Neural cell (in vitro differentiated cells): Measurements from ENCODE around the gene C11orf68. TPM values are rescaled to one million over a fixed set of nuclear protein-coding genes. Genes with fewer than 3 reads are reported as not detected.

ENCODE experiments used
- H2AFZ ChIP-seq: fragments of 200-600, 300-800 bp; sonication (generic), shearing (Covaris generic); 2 replicates; pipeline ENCODE4 v1.6.0; 2014; ENCODE audit warnings: low read depth, mild to moderate bottlenecking, antibody characterized with exemption, low read length, moderate library complexity
- H3F3A ChIP-seq: fragments of 200-600 bp; shearing (Covaris generic); 2 replicates; pipeline ENCODE4 v1.6.1; 2016; ENCODE audit warnings: mild to moderate bottlenecking, moderate library complexity, mixed read lengths, antibody characterized with exemption, low read length; ENCODE audit not compliant: insufficient read depth, poor library complexity, severe bottlenecking
- H3K27ac ChIP-seq: fragments of 200-600, 300-800 bp; sonication (generic), shearing (Covaris generic); 2 replicates; pipeline ENCODE4 v1.5.1; 2014; ENCODE audit warnings: mild to moderate bottlenecking, low read length, moderate library complexity
- H3K27me3 ChIP-seq: fragments of 300-800, 200-600 bp; sonication (generic), shearing (Covaris generic); 2 replicates; pipeline ENCODE4 v1.6.0; 2014; ENCODE audit warnings: mild to moderate bottlenecking, low read depth, low read length, moderate library complexity; ENCODE audit not compliant: insufficient read depth
- H3K36me3 ChIP-seq: fragments of 300-800, 200-600 bp; sonication (generic), shearing (Covaris generic); 2 replicates; pipeline ENCODE4 v1.5.1; 2014; ENCODE audit warnings: mild to moderate bottlenecking, antibody characterized with exemption, low read length, moderate library complexity; ENCODE audit not compliant: insufficient read depth
- H3K4me2 ChIP-seq: fragments of 300-800, 200-600 bp; sonication (generic), shearing (Covaris generic); 2 replicates; pipeline ENCODE4 v1.6.0; 2014; ENCODE audit warnings: mild to moderate bottlenecking, low read length
- H3K4me3 ChIP-seq: fragments of 300-800, 200-600 bp; sonication (generic), shearing (Covaris generic); 2 replicates; pipeline ENCODE4 v1.5.1; 2014; ENCODE audit warnings: mild to moderate bottlenecking, low read length, moderate library complexity
- H3K79me2 ChIP-seq: fragments of 200-600 bp; shearing (Covaris generic); replicated peaks from 2 replicates; pipeline ENCODE4 v1.6.0; 2014; ENCODE audit warnings: mild to moderate bottlenecking, low read length, moderate library complexity; ENCODE audit not compliant: insufficient read depth
- H3K9ac ChIP-seq: fragments of 300-800, 200-600 bp; sonication (generic), shearing (Covaris generic); 2 replicates; pipeline ENCODE4 v1.6.1; 2016; ENCODE audit warnings: mild to moderate bottlenecking, low read length, mixed read lengths
- H3K9me2 ChIP-seq: fragments of 200-600 bp; shearing (Covaris generic); 2 replicates; pipeline ENCODE4 v1.6.1; 2016; ENCODE audit warnings: mild to moderate bottlenecking, low read length, mixed read lengths; ENCODE audit not compliant: insufficient read depth
- H3K9me3 ChIP-seq: fragments of 200-600, 300-800 bp; sonication (generic), shearing (Covaris generic); 2 replicates; pipeline ENCODE4 v1.6.1; 2016; ENCODE audit warnings: mild to moderate bottlenecking, mixed run types, low read length, moderate library complexity, mixed read lengths
- H4K20me1 ChIP-seq: fragments of 200-600 bp; shearing (Covaris generic); 2 replicates; pipeline ENCODE4 v1.6.1; 2016; ENCODE audit warnings: mild to moderate bottlenecking, mixed run types; ENCODE audit not compliant: insufficient read depth
- EP300 ChIP-seq: fragments of 450-650 bp; conservative IDR thresholded peaks from 2 replicates; pipeline ENCODE4 v1.6.1; 2014; ENCODE audit warnings: antibody characterized with exemption, mild to moderate bottlenecking, moderate library complexity; ENCODE audit not compliant: poor library complexity, severe bottlenecking
- EZH2 ChIP-seq: fragments of 200-600, 300-800 bp; shearing (Covaris generic), sonication (generic); IDR thresholded peaks from 2 replicates; pipeline ENCODE4 v1.6.1; 2014; ENCODE audit warnings: antibody characterized with exemption, low read length, borderline replicate concordance, mild to moderate bottlenecking; ENCODE audit not compliant: insufficient read depth, poor library complexity, severe bottlenecking
- MXI1 ChIP-seq: fragments of 450-650 bp; conservative IDR thresholded peaks from 2 replicates; pipeline ENCODE4 v1.6.1; 2014; ENCODE audit warnings: antibody characterized with exemption, mild to moderate bottlenecking; ENCODE audit not compliant: poor library complexity, severe bottlenecking
- POLR2AphosphoS5 ChIP-seq: IDR thresholded peaks from 2 replicates; pipeline ENCODE4 v1.6.1; 2012
- RAD21 ChIP-seq: fragments of 450-650 bp; conservative IDR thresholded peaks from 2 replicates; pipeline ENCODE4 v1.6.1; 2014; ENCODE audit warnings: antibody characterized with exemption, mild to moderate bottlenecking, moderate library complexity
- SMC3 ChIP-seq: fragments of 450-650 bp; conservative IDR thresholded peaks from 2 replicates; pipeline ENCODE4 v1.6.1; 2014; ENCODE audit warnings: antibody characterized with exemption, mild to moderate bottlenecking, moderate library complexity; ENCODE audit not compliant: poor library complexity
- TAF1 ChIP-seq: IDR thresholded peaks from 2 replicates; pipeline ENCODE4 v1.6.1; 2012; ENCODE audit warnings: low read depth
- polyA plus RNA-seq: library from polyadenylated mRNA; depleted of rRNA; stranded (reverse); fragments of >200 nt; gene quantifications from 2 replicates; pipeline ENCODE4 v1.2.3, GENCODE V29; 2014
- TF ChIP-seq, protein P1 (sequence below): IDR thresholded peaks from 2 replicates; pipeline ENCODE4 v1.6.1; 2012; ENCODE audit warnings: borderline replicate concordance
- TF ChIP-seq, protein P2 (sequence below): fragments of 450-650 bp; IDR thresholded peaks from 2 replicates; pipeline ENCODE4 v1.5.1; 2014; ENCODE audit warnings: antibody characterized with exemption, mild to moderate bottlenecking, moderate library complexity; ENCODE audit not compliant: poor library complexity, severe bottlenecking

C11orf68 gene
- polyA plus RNA-seq, 1 donor from 2014 or later, result 13.3 TPM

DNA sequence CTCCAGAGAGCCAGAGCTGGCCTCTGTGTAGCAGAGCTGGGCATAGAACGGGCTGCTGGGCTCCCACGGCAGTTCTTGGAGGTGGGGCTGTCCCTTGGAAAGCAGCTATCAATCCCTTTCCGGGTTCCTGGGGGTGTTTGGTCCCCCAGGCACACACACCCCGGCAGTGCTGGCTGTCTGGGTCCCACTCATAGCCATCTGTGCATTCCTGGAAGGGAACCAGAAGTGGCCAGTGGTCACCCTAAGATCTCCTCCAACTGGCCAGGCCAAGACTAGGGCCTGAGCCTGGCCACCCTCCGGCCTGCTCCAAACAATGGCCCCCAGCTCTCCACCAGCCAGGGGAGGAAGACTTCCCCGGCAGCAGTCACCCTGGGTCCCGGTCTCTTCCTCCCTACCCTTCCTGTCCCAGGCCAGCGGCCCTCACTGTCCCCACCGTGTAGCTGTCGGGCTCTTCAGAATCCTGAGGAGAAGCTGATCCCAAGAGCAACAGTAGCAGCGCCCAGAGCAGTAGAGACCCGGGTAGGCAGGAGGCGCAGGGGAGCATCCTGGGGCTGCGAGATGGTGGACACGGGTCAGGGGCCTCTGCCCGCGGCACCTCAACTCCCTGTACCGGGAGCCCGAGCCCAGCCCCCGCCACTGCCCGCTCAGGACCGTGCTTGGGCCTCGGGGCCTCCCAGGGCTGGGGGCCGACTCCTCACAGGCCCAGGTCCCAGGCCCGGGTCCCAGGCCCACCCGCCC is 46.9 kb downstream of the C11orf68 start:
- H3K4me3 ChIP-seq, result no peak overlapping the region
- no peak for TF ChIP-seq TAF1
- no peak for TF ChIP-seq EP300
- no peak for TF ChIP-seq EZH2
- TF ChIP-seq, protein P1, sequence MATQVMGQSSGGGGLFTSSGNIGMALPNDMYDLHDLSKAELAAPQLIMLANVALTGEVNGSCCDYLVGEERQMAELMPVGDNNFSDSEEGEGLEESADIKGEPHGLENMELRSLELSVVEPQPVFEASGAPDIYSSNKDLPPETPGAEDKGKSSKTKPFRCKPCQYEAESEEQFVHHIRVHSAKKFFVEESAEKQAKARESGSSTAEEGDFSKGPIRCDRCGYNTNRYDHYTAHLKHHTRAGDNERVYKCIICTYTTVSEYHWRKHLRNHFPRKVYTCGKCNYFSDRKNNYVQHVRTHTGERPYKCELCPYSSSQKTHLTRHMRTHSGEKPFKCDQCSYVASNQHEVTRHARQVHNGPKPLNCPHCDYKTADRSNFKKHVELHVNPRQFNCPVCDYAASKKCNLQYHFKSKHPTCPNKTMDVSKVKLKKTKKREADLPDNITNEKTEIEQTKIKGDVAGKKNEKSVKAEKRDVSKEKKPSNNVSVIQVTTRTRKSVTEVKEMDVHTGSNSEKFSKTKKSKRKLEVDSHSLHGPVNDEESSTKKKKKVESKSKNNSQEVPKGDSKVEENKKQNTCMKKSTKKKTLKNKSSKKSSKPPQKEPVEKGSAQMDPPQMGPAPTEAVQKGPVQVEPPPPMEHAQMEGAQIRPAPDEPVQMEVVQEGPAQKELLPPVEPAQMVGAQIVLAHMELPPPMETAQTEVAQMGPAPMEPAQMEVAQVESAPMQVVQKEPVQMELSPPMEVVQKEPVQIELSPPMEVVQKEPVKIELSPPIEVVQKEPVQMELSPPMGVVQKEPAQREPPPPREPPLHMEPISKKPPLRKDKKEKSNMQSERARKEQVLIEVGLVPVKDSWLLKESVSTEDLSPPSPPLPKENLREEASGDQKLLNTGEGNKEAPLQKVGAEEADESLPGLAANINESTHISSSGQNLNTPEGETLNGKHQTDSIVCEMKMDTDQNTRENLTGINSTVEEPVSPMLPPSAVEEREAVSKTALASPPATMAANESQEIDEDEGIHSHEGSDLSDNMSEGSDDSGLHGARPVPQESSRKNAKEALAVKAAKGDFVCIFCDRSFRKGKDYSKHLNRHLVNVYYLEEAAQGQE, result no peak
- TF ChIP-seq, protein P2, sequence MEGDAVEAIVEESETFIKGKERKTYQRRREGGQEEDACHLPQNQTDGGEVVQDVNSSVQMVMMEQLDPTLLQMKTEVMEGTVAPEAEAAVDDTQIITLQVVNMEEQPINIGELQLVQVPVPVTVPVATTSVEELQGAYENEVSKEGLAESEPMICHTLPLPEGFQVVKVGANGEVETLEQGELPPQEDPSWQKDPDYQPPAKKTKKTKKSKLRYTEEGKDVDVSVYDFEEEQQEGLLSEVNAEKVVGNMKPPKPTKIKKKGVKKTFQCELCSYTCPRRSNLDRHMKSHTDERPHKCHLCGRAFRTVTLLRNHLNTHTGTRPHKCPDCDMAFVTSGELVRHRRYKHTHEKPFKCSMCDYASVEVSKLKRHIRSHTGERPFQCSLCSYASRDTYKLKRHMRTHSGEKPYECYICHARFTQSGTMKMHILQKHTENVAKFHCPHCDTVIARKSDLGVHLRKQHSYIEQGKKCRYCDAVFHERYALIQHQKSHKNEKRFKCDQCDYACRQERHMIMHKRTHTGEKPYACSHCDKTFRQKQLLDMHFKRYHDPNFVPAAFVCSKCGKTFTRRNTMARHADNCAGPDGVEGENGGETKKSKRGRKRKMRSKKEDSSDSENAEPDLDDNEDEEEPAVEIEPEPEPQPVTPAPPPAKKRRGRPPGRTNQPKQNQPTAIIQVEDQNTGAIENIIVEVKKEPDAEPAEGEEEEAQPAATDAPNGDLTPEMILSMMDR, result no peak
- TF ChIP-seq MXI1, result no peak
- TF ChIP-seq SMC3, result no peak
- no peak for TF ChIP-seq POLR2AphosphoS5
- no peak for TF ChIP-seq RAD21
- H3K79me2 ChIP-seq, result no peaks in the 10 kb centered on the region
- no peak overlapping the region for H2AFZ ChIP-seq
- no peak overlapping the region for H3K9ac ChIP-seq
- no peaks in the 10 kb centered on the region for H4K20me1 ChIP-seq
- no peak overlapping the region for H3K4me2 ChIP-seq
- peaks cover 11% of the 10 kb centered on the region for H3K27me3 ChIP-seq
- H3K27ac ChIP-seq, result no peak overlapping the region
- H3K9me2 ChIP-seq, result no peaks in the 10 kb centered on the region
- no peaks in the 10 kb centered on the region for H3K9me3 ChIP-seq
- no peaks in the 10 kb centered on the region for H3K36me3 ChIP-seq
- no peaks in the 10 kb centered on the region for H3F3A ChIP-seq

DNA sequence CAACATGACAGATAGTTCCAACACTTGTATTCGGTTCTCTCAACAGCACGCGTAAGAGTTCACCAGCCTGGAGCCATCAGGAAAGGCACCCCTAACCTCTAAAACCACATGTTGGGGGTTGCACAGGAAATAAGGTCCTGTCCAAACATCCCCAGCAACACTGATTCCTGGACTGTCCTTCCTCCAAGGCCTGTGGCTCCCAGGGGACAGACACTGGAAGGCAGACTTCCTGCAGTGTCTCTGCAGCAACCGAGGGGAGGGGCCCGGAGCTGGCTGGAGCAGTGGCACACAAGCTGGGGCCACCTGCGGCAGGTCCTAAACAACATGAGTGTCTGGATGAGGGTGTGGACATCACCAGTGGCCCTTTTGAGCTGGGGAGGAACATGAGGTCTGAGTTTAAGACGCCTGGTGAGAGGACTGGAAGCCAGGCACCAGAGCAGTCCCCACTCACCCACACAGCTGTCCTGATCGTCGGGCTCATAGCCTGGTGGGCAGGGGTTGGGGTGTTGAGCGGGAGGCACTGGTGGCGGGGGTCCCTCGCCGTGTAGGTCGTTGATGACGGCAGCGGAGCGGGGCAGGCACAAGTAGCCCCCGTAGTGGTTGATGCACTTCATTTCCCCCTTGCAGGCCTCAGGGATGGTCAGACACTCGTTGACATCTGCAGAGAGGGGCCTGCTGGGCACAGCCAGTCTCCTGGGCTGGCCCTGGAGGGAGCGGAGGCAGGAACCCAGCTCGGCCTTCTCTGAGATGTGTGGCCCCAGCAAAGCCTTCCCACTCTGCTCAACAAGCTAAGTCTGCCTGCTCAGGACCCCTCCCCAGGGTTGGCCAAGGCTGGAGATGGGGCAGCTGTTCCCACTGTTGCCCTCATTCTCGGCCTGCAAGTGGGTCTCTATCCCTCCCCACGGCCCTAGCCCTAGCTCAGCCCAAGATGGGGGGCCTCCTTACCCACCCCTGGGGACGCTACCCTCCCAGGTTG is 47.9 kb downstream of the C11orf68 start:
- no peak overlapping the region for H3K4me2 ChIP-seq
- TF ChIP-seq SMC3 (no peak), EP300 (no peak), MXI1 (no peak), RAD21 (no peak)
- TF ChIP-seq, protein P2, result no peak
- H3K27me3 ChIP-seq, result peaks cover 11% of the 10 kb centered on the region
- no peak overlapping the region for H3K4me3 ChIP-seq
- no peak overlapping the region for H3K9ac ChIP-seq
- no peaks in the 10 kb centered on the region for H3K79me2 ChIP-seq
- no peak overlapping the region for H2AFZ ChIP-seq
- no peak overlapping the region for H3K27ac ChIP-seq
- H3K9me2 ChIP-seq, result no peaks in the 10 kb centered on the region
- H3K9me3 ChIP-seq, result no peaks in the 10 kb centered on the region
- no peaks in the 10 kb centered on the region for H4K20me1 ChIP-seq
- no peaks in the 10 kb centered on the region for H3F3A ChIP-seq
- no peaks in the 10 kb centered on the region for H3K36me3 ChIP-seq
